Endothelial cell of umbilical vein (primary cell): Measurements from ENCODE around the gene KMT2C.
"Not testable (repeated sequence)": the region's sequence is repeated elsewhere in the genome, so short reads cannot be mapped to it uniquely, and the experiment has no call there.

Source experiments
- CTCF ChIP-seq, 2 donors: IDR thresholded peaks; 1 replicate in 1 of 2; 2 replicates in 1 of 2; pipeline ENCODE4 v1.5.1; 2011; ENCODE audit warnings: low read length in 2 of 2, mild to moderate bottlenecking in 2 of 2, moderate library complexity in 2 of 2, control low read depth in 1 of 2, inconsistent platforms in 1 of 2, low read depth in 1 of 2; ENCODE audit not compliant: insufficient read depth in 1 of 2; ENCODE audit errors: extremely low read depth in 1 of 2
- EZH2 ChIP-seq: IDR thresholded peaks from 2 replicates; pipeline ENCODE4 v1.6.1; 2012; ENCODE audit warnings: borderline replicate concordance, low read depth, mild to moderate bottlenecking, moderate library complexity, low read length, inconsistent platforms; ENCODE audit not compliant: severe bottlenecking
- FOS ChIP-seq: IDR thresholded peaks from 2 replicates; pipeline ENCODE4 v1.6.1; 2011; ENCODE audit warnings: mild to moderate bottlenecking, low read length, moderate library complexity, borderline replicate concordance; ENCODE audit not compliant: insufficient read depth
- JUN ChIP-seq: IDR thresholded peaks from 2 replicates; pipeline ENCODE4 v1.6.1; 2011; ENCODE audit warnings: borderline replicate concordance, low read depth; ENCODE audit not compliant: insufficient read length, insufficient read depth
- MAX ChIP-seq: IDR thresholded peaks from 2 replicates; pipeline ENCODE4 v1.6.1; 2011; ENCODE audit not compliant: insufficient read depth, insufficient read length
- MYC ChIP-seq: IDR thresholded peaks from one replicate; pipeline ENCODE4 v1.6.1; 2011; ENCODE audit warnings: mild to moderate bottlenecking, low read depth, low read length
- POLR2A ChIP-seq: IDR thresholded peaks from 2 replicates; pipeline ENCODE4 v1.6.1; 2012; ENCODE audit warnings: low read depth, mild to moderate bottlenecking, control low read depth, low read length
- POLR2AphosphoS5 ChIP-seq: IDR thresholded peaks from 2 replicates; pipeline ENCODE4 v1.6.1; 2012; ENCODE audit warnings: low read depth, mild to moderate bottlenecking, control low read depth, low read length, moderate library complexity; ENCODE audit not compliant: insufficient read depth

- not testable (repeated sequence) for TF ChIP-seq CTCF (IDR thresholded peaks at IDR 0.05; ENCODE audit: extremely low read depth in 1 of 2, insufficient read depth in 1 of 2, low read depth in 1 of 2, low read length in 2 of 2); FOS; MAX; POLR2A; POLR2AphosphoS5; JUN; EZH2; MYC
These were observed 173.7 kb downstream of the KMT2C start for GRCh38 chr7:152262146-152262545.
